PFSK-1 (cell line): ENCODE data around the gene PLCXD3.

Source experiments
- FOXP2 ChIP-seq: optimal IDR thresholded peaks from 2 replicates; pipeline ENCODE3; 2011; ENCODE audit warnings: borderline replicate concordance, control low read depth, inconsistent platforms; ENCODE audit not compliant: insufficient read depth; ENCODE audit errors: extremely low read length, extremely low read depth
- POLR2AphosphoS5 ChIP-seq: IDR thresholded peaks from 2 replicates; pipeline ENCODE4 v1.6.1; 2012; ENCODE audit warnings: low read depth, mild to moderate bottlenecking, control low read depth, low read length, moderate library complexity
- SIN3A ChIP-seq: IDR thresholded peaks from 2 replicates; pipeline ENCODE4 v1.6.1; 2012; ENCODE audit warnings: mild to moderate bottlenecking, low read length, moderate library complexity, borderline replicate concordance; ENCODE audit not compliant: insufficient read depth
- TAF1 ChIP-seq: IDR thresholded peaks from 2 replicates; pipeline ENCODE4 v1.6.1; 2012; ENCODE audit warnings: low read length, control low read depth, borderline replicate concordance; ENCODE audit not compliant: insufficient read depth
- TF ChIP-seq, protein P1 (sequence below), 2 experiments: IDR thresholded peaks; 2 replicates each; pipeline versions ENCODE4 v1.6.1 to v1.8.0; 2011 to 2012; ENCODE audit warnings: low read depth in 2 of 2, low read length in 2 of 2, control low read depth in 1 of 2, inconsistent platforms in 1 of 2, mild to moderate bottlenecking in 1 of 2, moderate library complexity in 1 of 2; ENCODE audit not compliant: insufficient read depth in 1 of 2

PLCXD3 gene

DNA sequence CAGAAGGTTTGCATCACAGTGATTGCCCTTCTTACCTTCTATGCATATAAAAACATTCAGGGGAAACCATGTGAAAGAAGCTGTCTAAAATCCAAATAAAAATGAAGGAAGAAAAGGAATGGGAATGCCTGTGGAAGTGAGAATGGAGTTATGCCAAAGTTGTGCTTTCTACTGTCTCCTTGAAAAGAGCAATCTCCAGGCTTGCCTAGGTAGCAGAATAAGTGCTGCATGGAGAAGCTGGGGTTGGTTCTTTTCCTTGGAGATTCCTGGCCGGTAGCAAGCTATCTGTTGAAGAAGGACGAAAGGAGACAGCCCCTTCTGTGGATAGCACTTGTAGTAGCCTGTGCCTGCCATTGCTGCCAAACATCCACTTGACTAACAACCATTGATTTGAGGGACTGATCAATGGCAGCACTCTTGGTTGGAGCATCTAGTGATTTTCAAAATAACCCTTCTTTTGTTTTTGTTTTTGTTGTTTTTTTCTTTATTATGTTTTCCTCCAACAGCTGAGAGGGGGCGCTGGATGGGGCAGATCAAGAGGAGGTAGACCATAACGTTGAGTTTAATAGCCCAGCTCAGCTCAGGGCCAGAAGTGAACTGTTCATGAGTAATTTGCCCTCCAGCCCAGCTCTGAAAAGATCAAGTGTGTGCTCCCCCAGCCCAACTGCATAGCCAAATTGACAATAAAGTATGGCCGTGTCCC, 1.6 kb downstream of the PLCXD3 start:
- TF ChIP-seq, protein P1, sequence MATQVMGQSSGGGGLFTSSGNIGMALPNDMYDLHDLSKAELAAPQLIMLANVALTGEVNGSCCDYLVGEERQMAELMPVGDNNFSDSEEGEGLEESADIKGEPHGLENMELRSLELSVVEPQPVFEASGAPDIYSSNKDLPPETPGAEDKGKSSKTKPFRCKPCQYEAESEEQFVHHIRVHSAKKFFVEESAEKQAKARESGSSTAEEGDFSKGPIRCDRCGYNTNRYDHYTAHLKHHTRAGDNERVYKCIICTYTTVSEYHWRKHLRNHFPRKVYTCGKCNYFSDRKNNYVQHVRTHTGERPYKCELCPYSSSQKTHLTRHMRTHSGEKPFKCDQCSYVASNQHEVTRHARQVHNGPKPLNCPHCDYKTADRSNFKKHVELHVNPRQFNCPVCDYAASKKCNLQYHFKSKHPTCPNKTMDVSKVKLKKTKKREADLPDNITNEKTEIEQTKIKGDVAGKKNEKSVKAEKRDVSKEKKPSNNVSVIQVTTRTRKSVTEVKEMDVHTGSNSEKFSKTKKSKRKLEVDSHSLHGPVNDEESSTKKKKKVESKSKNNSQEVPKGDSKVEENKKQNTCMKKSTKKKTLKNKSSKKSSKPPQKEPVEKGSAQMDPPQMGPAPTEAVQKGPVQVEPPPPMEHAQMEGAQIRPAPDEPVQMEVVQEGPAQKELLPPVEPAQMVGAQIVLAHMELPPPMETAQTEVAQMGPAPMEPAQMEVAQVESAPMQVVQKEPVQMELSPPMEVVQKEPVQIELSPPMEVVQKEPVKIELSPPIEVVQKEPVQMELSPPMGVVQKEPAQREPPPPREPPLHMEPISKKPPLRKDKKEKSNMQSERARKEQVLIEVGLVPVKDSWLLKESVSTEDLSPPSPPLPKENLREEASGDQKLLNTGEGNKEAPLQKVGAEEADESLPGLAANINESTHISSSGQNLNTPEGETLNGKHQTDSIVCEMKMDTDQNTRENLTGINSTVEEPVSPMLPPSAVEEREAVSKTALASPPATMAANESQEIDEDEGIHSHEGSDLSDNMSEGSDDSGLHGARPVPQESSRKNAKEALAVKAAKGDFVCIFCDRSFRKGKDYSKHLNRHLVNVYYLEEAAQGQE (IDR thresholded peaks at IDR 0.05; ENCODE audit: insufficient read depth in 1 of 2, low read depth in 2 of 2, low read length in 2 of 2), result no peak
- TF ChIP-seq POLR2AphosphoS5 (no peak), FOXP2 (no peak), SIN3A (no peak), TAF1 (no peak)

DNA sequence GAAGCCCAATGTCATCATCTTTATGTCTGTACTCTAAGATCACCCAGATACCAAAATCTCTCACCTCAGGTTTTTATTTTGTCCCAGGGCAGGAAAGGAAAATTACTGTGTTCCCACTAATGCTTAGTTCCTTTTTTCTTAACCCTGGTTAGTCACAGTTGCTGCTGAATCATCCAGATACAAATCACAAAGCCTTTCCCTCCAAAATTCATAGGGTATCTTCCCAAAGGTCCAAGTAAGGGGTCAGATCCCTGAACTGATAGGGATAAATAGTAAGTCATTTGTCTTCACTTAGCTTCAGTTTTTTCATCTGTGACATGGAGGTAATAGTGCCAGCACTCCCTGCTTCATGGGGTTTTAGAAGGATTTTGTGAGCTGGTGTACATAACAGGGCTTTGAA, 2.2 kb downstream of the PLCXD3 start:
- TF ChIP-seq TAF1 (no peak), FOXP2 (no peak)
- TF ChIP-seq, protein P1 (IDR thresholded peaks at IDR 0.05; ENCODE audit: insufficient read depth in 1 of 2, low read depth in 2 of 2, low read length in 2 of 2), result no peak

DNA sequence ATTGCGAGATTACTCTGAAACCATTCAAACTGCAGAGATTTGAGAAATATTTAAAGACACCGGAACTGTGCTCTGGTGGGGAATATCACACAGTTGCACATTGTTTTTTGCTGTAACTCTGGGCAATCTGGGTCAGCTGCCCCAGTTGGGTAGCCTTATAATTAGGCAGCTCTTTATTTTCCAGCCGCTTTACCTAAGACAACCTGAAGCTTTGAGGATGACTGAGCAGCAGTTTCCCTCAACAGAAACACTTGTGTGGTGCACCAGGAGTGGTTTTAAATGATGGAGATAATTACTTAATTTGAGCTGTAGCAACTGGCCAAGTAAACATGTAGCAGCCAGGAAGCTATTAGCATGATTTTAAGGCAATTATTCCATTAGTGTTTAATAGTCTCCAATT, 2.9 kb downstream of the PLCXD3 start:
- TF ChIP-seq TAF1 (no peak), FOXP2 (no peak), POLR2AphosphoS5 (no peak)

DNA sequence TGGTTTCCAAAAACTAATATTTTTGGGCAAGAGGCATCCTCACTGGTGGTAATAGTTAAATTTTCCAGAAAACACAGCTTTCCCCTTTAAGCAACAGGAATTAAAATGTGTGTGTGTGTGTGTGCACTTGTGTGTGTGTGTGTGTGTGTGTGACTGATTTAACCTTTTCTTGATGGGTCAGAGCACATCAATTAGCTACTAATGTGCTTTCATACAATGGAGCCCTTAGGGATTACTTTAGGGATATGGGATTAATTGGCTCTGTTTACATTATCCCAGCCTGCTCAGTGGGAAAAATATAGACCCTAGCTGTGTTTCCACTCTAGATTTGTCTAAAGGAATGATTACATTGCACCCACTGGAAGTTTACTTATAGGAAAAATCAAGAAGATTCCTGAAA, 6.5 kb downstream of the PLCXD3 start:
- TF ChIP-seq SIN3A (no peak), TAF1 (peak; percentile 42; the same call in 1 of the 2 replicates)

DNA sequence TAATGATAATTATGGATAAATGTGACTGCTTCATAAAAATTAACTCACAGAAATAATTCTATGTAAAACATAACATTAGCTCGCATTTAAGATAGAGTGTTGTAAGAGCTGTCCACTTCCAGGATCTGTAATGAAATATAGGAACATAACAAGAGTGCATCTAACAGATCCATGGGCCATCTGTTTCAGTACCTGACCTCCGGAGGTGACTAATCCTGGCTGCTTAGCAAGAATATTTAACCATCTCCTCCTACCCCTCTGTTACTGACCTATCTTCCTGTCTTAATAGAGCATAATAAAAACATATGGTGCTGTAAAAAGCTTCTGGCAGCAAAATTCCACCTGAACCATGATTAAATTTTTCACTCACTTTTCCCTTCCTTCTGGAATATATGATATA, 7.1 kb downstream of the PLCXD3 start:
- TF ChIP-seq FOXP2, result no peak
- TF ChIP-seq, protein P1 (IDR thresholded peaks at IDR 0.05; ENCODE audit: insufficient read depth in 1 of 2, low read depth in 2 of 2, low read length in 2 of 2), result 0 out of 4 replicates have a peak, but pooled peaks of 1 of the 2 experiments have one; percentile 12

DNA sequence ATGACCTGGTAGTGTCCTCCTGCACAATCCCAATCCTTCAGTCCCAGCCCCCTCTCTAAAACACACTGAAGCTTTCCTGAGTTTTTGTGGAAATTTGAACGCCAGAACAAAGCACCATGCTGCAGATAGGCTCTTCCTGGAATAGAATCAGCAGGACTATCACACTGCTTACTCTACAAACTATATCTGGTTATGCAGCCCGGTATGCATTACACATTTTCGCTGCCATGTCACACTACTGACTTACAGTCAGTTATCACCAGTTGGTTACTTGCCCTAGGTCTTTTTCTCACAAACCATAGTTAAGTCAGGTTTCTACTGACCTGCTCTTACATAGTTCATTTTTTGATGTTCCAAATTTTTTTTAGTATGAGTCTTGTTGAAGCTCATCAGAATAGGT, 24.9 kb downstream of the PLCXD3 start:
- TF ChIP-seq POLR2AphosphoS5 (no peak), TAF1 (no peak), FOXP2 (no peak), SIN3A (no peak)
- TF ChIP-seq, protein P1 (IDR thresholded peaks at IDR 0.05; ENCODE audit: insufficient read depth in 1 of 2, low read depth in 2 of 2, low read length in 2 of 2), result no peak
